Forelimb muscle (tissue), 1 donor: ENCODE results near the gene ACTR3. TPM values are rescaled to one million over a fixed set of nuclear protein-coding genes. Genes with fewer than 3 reads are reported as not detected.

Experiments used
- DNase-seq: peaks from one replicate; pipeline ENCODE4 v3.0.0-alpha.2; 2013; ENCODE audit warnings: low read depth
- polyA plus RNA-seq: library from polyadenylated mRNA; unstranded; fragments of 120-200 nt; gene quantifications from one replicate; pipeline ENCODE4 v1.2.1, GENCODE V29; 2013; ENCODE audit not compliant: insufficient read length

The ACTR3 gene
- polyA plus RNA-seq, 1 donor: 101 TPM

- no peak for DNase-seq
Measured at GRCh38 chr2:113876503-113877387, 13.1 kb upstream of the ACTR3 start.

- no peak for DNase-seq
Measured at GRCh38 chr2:113877711-113878598, 11.9 kb upstream of the ACTR3 start.

GRCh38 chr2:113878743-113879142, 11.1 kb upstream of the ACTR3 start:
- no peak for DNase-seq

- DNase-seq: no peak
Measured at GRCh38 chr2:113879457-113879856, 10.4 kb upstream of the ACTR3 start.

GRCh38 chr2:113886479-113887008, 3.3 kb upstream of the ACTR3 start:
- DNase-seq: no peak

GRCh38 chr2:113887009-113887792, 2.7 kb upstream of the ACTR3 start:
- DNase-seq: no peak

GRCh38 chr2:113888641-113889470, 1.0 kb upstream of the ACTR3 start:
- DNase-seq: no peak

GRCh38 chr2:113890253-113891235, 655 bp downstream of the ACTR3 start:
- DNase-seq: no peak

GRCh38 chr2:113891265-113891959, 1.5 kb downstream of the ACTR3 start:
- DNase-seq: no peak

GRCh38 chr2:113892004-113892710, 2.3 kb downstream of the ACTR3 start:
- no peak for DNase-seq

GRCh38 chr2:113894156-113894743, 4.4 kb downstream of the ACTR3 start:
- DNase-seq: no peak

GRCh38 chr2:113895301-113895700, 5.4 kb downstream of the ACTR3 start:
- no peak for DNase-seq

GRCh38 chr2:113895819-113896563, 6.1 kb downstream of the ACTR3 start:
- DNase-seq: no peak

- DNase-seq: no peak
Measured at GRCh38 chr2:113896791-113897190, 6.9 kb downstream of the ACTR3 start.

GRCh38 chr2:113898081-113898480, 8.2 kb downstream of the ACTR3 start:
- no peak for DNase-seq

GRCh38 chr2:113899166-113899565, 9.3 kb downstream of the ACTR3 start:
- no peak for DNase-seq

GRCh38 chr2:113901943-113902342, 12.1 kb downstream of the ACTR3 start:
- no peak for DNase-seq
